SW 1271 (cell line): ENCODE data around the gene GRK5.

Source experiments
- DNase-seq, 2 experiments: peaks; one replicate each; lab custom pipeline; 2025; lab: John Stamatoyannopoulos, UW

The GRK5 gene

GRCh38 chr10:119405520-119405807, 198.1 kb downstream of the GRK5 start:
- no peak for DNase-seq

- no peak for DNase-seq
Observed at GRCh38 chr10:119406137-119406536, 198.8 kb downstream of the GRK5 start.

GRCh38 chr10:119406601-119407253, 199.4 kb downstream of the GRK5 start:
- no peak for DNase-seq

GRCh38 chr10:119407254-119407777, 199.9 kb downstream of the GRK5 start:
- no peak for DNase-seq

- no peak for DNase-seq
Observed at GRCh38 chr10:119408072-119408471, 200.7 kb downstream of the GRK5 start.

GRCh38 chr10:119408969-119409371, 201.6 kb downstream of the GRK5 start:
- no peak for DNase-seq

- DNase-seq = no peak
Observed at GRCh38 chr10:119409385-119409784, 202.0 kb downstream of the GRK5 start.

- no peak for DNase-seq
Observed at GRCh38 chr10:119409906-119410305, 202.5 kb downstream of the GRK5 start.

GRCh38 chr10:119410361-119411116, 203.2 kb downstream of the GRK5 start:
- no peak for DNase-seq

- DNase-seq = no peak
Observed at GRCh38 chr10:119412244-119413092, 205.1 kb downstream of the GRK5 start.

- DNase-seq = no peak
Observed at GRCh38 chr10:119413093-119413453, 205.7 kb downstream of the GRK5 start.

- DNase-seq = no peak
Observed at GRCh38 chr10:119413471-119414080, 206.2 kb downstream of the GRK5 start.

GRCh38 chr10:119414081-119414611, 206.8 kb downstream of the GRK5 start:
- DNase-seq = no peak

GRCh38 chr10:119415121-119415520, 207.8 kb downstream of the GRK5 start:
- DNase-seq = no peak

- no peak for DNase-seq
Observed at GRCh38 chr10:119415536-119416503, 208.4 kb downstream of the GRK5 start.

GRCh38 chr10:119416855-119417254, 209.5 kb downstream of the GRK5 start:
- DNase-seq = peak in 1 of 2 experiments; percentile 6

- DNase-seq = no peak
Observed at GRCh38 chr10:119417852-119418251, 210.5 kb downstream of the GRK5 start.

GRCh38 chr10:119418362-119418761, 211.0 kb downstream of the GRK5 start:
- no peak for DNase-seq

- no peak for DNase-seq
Observed at GRCh38 chr10:119419931-119420330, 212.6 kb downstream of the GRK5 start.

- no peak for DNase-seq
Observed at GRCh38 chr10:119420950-119421875, 213.8 kb downstream of the GRK5 start.
